ENCODE results near the gene ATP6V0A1. TPM values are rescaled to one million over a fixed set of nuclear protein-coding genes. Genes with fewer than 3 reads are reported as not detected.

ATP6V0A1 gene
- total RNA-seq, 1 donor from 2014 or later, result 69.4 TPM

DNA sequence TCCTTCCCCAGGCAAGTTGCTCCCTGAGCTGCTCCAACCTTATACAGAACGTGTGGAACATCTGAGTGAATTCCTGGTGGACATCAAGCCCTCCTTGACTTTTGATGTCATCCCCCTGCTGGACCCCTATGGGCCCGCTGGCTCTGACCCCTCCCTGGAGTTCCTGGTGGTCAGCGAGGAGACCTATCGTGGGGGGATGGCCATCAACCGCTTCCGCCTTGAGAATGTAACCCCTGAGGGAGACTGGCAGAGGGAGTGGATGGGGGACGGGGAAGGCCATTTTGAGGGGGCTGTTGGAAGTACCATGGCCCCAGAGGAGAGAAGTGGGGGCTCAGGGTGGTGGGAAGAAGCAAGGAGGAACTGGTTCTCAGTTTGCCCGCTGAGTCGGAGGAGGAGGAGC, 105.3 kb downstream of the ATP6V0A1 start:
- peaks cover 24% of the 10 kb centered on the region for H3K4me1 Mint-ChIP-seq (ENCODE audit: unreplicated experiment)
- H3K36me3 Mint-ChIP-seq, result peaks cover 7% of the 10 kb centered on the region
- DNase-seq (ENCODE audit: extremely low spot score, unreplicated experiment), result no peak
- H3K27ac Mint-ChIP-seq, result no peak overlapping the region
- H3K9me3 Mint-ChIP-seq, result no peaks in the 10 kb centered on the region
- TF ChIP-seq, protein P1, sequence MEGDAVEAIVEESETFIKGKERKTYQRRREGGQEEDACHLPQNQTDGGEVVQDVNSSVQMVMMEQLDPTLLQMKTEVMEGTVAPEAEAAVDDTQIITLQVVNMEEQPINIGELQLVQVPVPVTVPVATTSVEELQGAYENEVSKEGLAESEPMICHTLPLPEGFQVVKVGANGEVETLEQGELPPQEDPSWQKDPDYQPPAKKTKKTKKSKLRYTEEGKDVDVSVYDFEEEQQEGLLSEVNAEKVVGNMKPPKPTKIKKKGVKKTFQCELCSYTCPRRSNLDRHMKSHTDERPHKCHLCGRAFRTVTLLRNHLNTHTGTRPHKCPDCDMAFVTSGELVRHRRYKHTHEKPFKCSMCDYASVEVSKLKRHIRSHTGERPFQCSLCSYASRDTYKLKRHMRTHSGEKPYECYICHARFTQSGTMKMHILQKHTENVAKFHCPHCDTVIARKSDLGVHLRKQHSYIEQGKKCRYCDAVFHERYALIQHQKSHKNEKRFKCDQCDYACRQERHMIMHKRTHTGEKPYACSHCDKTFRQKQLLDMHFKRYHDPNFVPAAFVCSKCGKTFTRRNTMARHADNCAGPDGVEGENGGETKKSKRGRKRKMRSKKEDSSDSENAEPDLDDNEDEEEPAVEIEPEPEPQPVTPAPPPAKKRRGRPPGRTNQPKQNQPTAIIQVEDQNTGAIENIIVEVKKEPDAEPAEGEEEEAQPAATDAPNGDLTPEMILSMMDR (conservative IDR thresholded peaks at IDR 0.05), result no peak
- H3K27me3 Mint-ChIP-seq, result no peaks in the 10 kb centered on the region
- H3K4me3 Mint-ChIP-seq, result peak overlapping the region; percentile 92

DNA sequence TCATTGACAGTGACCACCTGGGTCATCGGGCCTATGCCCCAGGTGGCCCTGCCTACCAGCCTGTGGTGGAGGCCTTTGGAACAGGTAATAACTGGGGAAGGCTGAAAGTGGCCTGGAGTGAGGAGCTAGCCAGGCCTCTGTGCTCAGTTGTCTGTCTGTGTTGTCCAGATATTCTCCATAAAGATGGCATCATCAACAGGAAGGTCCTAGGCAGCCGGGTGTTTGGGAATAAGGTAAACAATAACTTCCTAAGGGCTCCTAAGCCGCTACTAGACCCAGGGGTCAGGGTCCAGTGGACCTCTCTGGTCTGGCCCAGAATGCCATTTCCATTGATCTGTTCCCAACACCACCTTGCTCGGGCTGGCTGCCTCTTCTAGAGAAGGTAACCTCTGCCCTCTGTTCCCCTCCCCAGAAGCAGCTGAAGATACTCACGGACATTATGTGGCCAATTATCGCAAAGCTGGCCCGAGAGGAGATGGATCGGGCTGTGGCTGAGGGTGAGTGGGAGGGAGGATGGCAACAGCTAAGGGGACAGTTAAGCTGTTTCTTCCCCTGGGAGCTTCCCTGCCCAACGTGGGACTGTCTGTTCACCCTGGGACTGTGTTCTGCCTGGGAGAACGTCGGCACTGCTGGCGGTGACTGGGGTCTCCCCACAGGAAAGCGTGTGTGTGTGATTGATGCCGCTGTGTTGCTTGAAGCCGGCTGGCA, 106.3 kb downstream of the ATP6V0A1 start:
- no peak overlapping the region for H3K27ac Mint-ChIP-seq
- TF ChIP-seq, protein P1 (conservative IDR thresholded peaks at IDR 0.05), result no peak
- peaks cover 20% of the 10 kb centered on the region for H3K4me1 Mint-ChIP-seq (ENCODE audit: unreplicated experiment)
- no peak for DNase-seq (ENCODE audit: extremely low spot score, unreplicated experiment)
- no peaks in the 10 kb centered on the region for H3K27me3 Mint-ChIP-seq
- H3K4me3 Mint-ChIP-seq, result peak overlapping the region; percentile 69
- no peaks in the 10 kb centered on the region for H3K9me3 Mint-ChIP-seq
- H3K36me3 Mint-ChIP-seq, result peaks cover 7% of the 10 kb centered on the region

DNA sequence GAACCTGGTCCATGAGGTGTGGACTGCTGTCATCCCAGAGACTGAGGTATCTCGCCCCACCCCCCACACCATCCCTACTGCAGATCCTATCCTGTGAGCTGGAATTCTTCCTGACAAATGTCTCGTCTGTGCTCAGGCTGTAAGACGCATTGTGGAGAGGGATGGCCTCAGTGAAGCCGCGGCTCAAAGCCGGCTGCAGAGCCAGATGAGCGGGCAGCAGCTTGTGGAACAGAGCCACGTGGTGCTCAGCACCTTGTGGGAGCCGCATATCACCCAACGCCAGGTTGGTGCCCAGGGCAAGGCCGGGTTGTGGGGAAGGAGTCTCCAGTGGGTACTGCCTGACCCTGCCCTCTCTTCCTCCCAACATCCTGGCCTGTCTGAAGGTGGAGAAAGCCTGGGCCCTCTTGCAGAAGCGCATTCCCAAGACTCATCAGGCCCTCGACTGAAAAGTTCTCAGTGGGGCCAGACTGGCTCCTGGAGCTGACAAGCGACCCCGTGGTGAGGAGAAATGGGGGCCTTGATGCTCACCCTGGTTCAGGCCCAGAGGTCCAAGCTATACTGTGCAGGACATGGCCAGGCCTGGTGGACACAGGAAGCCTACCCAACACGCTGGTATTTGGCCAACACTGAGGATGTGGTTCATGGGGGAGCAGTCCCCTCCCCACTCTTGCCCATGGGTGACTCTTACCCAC, 107.0 kb downstream of the ATP6V0A1 start:
- peak overlapping the region; percentile 93 for H3K27ac Mint-ChIP-seq
- TF ChIP-seq, protein P1 (conservative IDR thresholded peaks at IDR 0.05), result no peak
- no peak for DNase-seq (ENCODE audit: extremely low spot score, unreplicated experiment)
- peaks cover 15% of the 10 kb centered on the region for H3K4me1 Mint-ChIP-seq (ENCODE audit: unreplicated experiment)
- H3K27me3 Mint-ChIP-seq, result no peaks in the 10 kb centered on the region
- H3K36me3 Mint-ChIP-seq, result peaks cover 7% of the 10 kb centered on the region
- H3K9me3 Mint-ChIP-seq, result no peaks in the 10 kb centered on the region
- peak overlapping the region; percentile 69 for H3K4me3 Mint-ChIP-seq

DNA sequence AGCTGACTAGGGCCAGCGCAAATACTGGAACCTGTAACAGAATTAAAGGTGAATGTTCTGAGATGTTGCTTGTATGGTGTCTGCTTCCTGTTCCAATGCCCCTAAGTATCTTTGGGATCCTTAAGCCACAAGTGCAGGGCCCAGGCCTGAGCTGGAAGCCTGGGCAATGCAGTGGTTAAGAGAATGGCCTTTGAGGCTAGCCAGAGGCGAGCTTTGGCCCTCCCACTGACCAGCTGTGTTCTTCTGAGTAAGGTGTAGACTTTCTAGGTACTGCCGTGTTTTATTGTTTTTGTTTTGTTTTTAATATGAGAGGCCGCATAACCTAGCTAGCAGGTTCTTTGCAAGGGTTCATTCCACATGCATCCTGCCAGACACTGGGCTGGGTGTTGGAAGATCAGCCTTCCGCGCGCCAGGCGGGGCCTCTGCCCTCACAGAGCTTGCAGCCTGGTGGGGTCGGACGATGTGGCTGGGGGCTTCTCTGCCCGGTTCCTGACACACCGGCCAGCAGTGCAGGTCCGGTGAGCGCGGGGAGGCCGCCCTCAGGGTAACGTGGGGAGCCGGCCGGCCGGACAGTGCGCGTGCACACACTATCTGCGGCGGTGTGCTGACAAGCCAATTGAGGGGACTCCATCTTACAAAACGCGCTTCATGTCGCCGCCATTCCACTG, 107.7 kb downstream of the ATP6V0A1 start:
- DNase-seq (ENCODE audit: extremely low spot score, unreplicated experiment), result no peak
- Mint-ChIP-seq H3K27me3 (no peaks in the 10 kb centered on the region), H3K4me3 (peak overlapping the region; percentile 94), H3K27ac (peak overlapping the region; percentile 93), H3K36me3 (peaks cover 10% of the 10 kb centered on the region), H3K9me3 (no peaks in the 10 kb centered on the region), H3K4me1 (ENCODE audit: unreplicated experiment) (peaks cover 13% of the 10 kb centered on the region)
- TF ChIP-seq, protein P1 (conservative IDR thresholded peaks at IDR 0.05), result no peak

DNA sequence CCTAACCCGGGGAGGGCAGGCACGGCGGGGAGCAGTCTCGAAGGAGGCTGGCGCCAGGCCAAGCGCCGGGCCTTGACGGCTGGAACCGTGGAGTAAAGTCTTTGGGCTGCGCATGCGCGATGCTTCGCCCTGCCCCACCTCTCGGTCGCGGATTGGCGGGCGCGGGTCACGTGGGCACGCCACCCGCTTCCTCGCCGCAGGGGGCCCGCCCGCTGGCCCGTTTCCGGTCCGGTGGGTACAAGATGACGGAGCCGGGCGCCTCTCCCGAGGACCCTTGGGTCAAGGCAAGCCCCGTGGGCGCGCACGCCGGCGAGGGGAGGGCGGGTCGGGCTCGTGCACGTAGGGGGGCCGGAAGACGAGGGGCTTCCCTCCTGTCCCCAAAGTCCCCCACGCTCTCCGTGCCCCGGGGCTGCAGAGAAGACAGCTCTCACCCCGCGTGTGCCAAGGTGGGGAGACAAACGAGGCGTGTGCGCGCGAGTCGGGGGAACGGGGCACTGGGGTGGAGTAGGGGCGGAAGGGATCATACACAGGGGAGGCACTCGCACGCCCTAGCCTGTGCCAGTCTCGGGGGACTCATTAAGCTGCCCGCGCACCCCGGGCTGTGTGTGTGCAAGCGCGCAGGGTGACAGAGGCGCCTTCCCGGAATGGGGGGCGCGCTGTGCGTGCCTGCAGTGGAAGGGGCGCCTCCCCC, 108.3 kb downstream of the ATP6V0A1 start, which contains the start of gene MLX:
Gene MLX, plus strand, starts transcription at position 218 of the 691 bp plus-strand sequence. Its CDS starts 25 bp downstream, at position 243.
- Mint-ChIP-seq H3K4me1 (ENCODE audit: unreplicated experiment) (peaks cover 9% of the 10 kb centered on the region), H3K36me3 (peaks cover 12% of the 10 kb centered on the region), H3K27ac (peak within 1 kb of the TSS; percentile 93), H3K4me3 (peak within 1 kb of the TSS; percentile 94), H3K9me3 (no peaks in the 10 kb centered on the region), H3K27me3 (no peaks in the 10 kb centered on the region)
- TF ChIP-seq, protein P1 (conservative IDR thresholded peaks at IDR 0.05), result peak; percentile 22
- peak; percentile 95 for DNase-seq (ENCODE audit: extremely low spot score, unreplicated experiment)
